Activated CD8-positive, alpha-beta T cell treated with anti-CD3 and anti-CD28 coated beads, Interleukin-2, amount 10 ng/mL, durations not matched to agents 7 days and 5 days (primary cell): ENCODE data around the gene ZNF846. TPM values are rescaled to one million over a fixed set of nuclear protein-coding genes. Genes with fewer than 3 reads are reported as not detected.
A peak's percentile ranks its signal among the peaks of the same experiment; 100 is the strongest.
"Not testable (repeated sequence)": the region's sequence is repeated elsewhere in the genome, so short reads cannot be mapped to it uniquely, and the experiment has no call there.

Experiments used
- ATAC-seq: fragments of 150-1000 bp; cut with Tn5 transposase; one replicate; pipeline ENCODE4 v1.10.0; 2021; ENCODE audit warnings: moderate library complexity
- CTCF ChIA-PET: fragments of 350-600 bp; sonication (Branson Sonifier 250); formaldehyde crosslinking; loops from one replicate; lab custom pipeline; 2021; ENCODE audit warnings: antibody characterized with exemption; lab: Charles Lee
- POLR2A ChIA-PET: fragments of 350-600 bp; sonication (Branson Sonifier 250); formaldehyde crosslinking; loops from one replicate; lab custom pipeline; 2021; ENCODE audit warnings: antibody characterized with exemption; lab: Charles Lee
- DNase-seq: peaks from one replicate; pipeline ENCODE4 v3.0.0-alpha.2; 2020
- H3K27ac Mint-ChIP-seq: one replicate; pipeline ENCODE4 v1.8.0; 2021; ENCODE audit warnings: mild to moderate bottlenecking, mixed read lengths
- H3K27me3 Mint-ChIP-seq: one replicate; pipeline ENCODE4 v1.8.0; 2021; ENCODE audit warnings: low read depth, mixed read lengths
- H3K36me3 Mint-ChIP-seq: one replicate; pipeline ENCODE4 v1.8.0; 2021; ENCODE audit warnings: low read depth, mixed read lengths
- H3K4me1 Mint-ChIP-seq: one replicate; pipeline ENCODE4 v1.8.0; 2021; ENCODE audit warnings: low read depth, mixed read lengths
- H3K4me3 Mint-ChIP-seq: one replicate; pipeline ENCODE4 v1.8.0; 2021; ENCODE audit warnings: mild to moderate bottlenecking, mixed read lengths
- H3K9me3 Mint-ChIP-seq: one replicate; pipeline ENCODE4 v1.8.0; 2022; ENCODE audit warnings: mixed read lengths; ENCODE audit not compliant: insufficient read depth
- total RNA-seq, 2 experiments: library from RNA; stranded (reverse); gene quantifications; one replicate each; pipeline ENCODE4 v1.2.3, GENCODE V29; 2021

Gene ZNF846
- total RNA-seq, 2 experiments from 2014 or later, result 9.4 to 12.5 TPM

DNA sequence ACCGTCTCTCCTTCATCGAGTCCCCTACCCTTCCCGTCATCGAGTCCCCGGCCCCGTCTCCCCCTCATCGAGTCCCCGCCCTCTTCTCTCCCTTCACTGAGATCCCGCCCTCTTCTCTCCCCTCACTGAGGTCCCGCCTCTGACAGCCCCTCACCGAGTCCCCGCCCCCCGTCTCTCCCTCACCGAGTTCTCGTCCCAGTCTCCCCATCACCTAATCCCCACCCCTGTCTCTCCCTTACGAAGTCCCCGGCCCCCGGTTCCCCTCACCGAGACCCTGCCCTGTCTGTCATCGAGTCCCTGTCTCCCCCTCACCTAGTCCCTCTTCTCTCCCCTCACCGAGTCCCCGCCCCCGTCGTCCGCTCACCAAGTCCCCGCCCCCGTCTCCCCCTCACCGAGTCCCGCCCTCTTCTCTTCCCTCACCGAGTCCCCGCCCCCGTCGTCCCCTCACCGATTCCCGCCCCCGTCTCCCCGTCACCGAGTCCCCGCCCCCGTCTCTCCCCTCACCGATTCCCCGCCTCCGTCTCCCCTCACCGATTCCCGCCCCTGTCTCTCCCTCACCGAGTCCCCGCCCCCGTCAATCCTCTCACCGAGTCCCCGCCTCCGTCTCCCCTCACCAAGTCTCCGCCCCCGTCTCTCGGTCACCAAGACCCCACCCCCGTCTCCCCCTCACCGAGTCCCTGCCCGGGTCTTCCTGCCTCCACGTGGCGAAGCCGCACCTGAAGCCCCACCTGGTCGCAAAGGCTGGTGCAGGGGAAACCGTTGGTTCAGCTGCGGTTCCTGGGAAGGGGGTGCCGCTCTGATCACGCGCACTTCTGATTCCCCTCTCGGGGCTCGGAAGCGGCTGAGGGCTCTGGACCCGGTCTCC, 23.9 kb upstream of the ZNF846 start:
- Mint-ChIP-seq H3K4me1 (peaks cover 28% of the 10 kb centered on the region), H3K4me3 (peak overlapping the region; percentile 77), H3K36me3 (peaks cover 4% of the 10 kb centered on the region), H3K9me3 (no peaks in the 10 kb centered on the region), H3K27ac (peak overlapping the region; percentile 90), H3K27me3 (no peaks in the 10 kb centered on the region)
- CTCF ChIA-PET, result interaction anchor here (1.5 to 1.6 kb wide), 2 partner anchors 167 to 206 kb away, joined by 4 to 8 read pairs; no protein-coding TSS in a partner anchor
- ATAC-seq, result peak; percentile 59
- POLR2A ChIA-PET, result interaction anchor here (1.4 to 1.5 kb wide), 2 partner anchors 24 to 208 kb away, joined by 3 to 5 read pairs; partner anchors contain the start of gene ZNF846
- DNase-seq, result peak; percentile 94

DNA sequence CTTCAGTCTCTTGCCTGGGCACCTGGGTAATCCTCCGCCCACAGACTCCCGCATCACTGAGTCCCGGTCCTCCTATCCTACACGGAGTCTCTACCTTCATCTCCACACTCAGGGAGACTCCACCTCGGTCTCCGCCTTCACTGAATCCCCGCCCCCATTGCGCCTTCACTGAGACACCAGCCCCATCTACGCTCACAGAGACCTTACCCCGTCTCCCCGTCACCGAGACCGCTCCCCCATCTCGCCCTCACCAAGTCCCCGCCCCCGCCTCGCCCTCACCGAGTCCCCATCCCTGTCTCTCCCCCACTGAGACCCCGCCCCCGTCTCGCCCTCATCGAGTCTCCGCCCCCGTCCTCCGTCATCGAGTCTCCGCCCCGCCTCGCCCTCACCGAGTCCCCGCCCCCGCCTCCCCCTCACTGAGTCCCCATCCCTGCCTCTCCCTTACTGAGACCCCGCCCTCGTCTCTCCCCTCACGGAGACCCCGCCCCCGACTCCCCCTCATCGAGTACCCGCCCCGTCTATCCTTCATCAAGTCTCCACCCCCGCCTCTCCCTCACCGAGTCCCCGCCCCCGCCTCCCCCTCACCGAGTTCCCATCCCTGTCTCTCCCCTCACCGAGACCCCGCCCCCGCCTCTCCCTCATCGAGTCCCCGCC, 23.1 kb upstream of the ZNF846 start:
- POLR2A ChIA-PET, result no interaction called here
- CTCF ChIA-PET, result interaction anchor here (1.0 kb wide), 1 partner anchor 169 kb away, joined by 4 read pairs; no protein-coding TSS in a partner anchor
- peaks cover 33% of the 10 kb centered on the region for H3K4me1 Mint-ChIP-seq
- H3K4me3 Mint-ChIP-seq, result peak overlapping the region; percentile 77
- H3K36me3 Mint-ChIP-seq, result peaks cover 4% of the 10 kb centered on the region
- DNase-seq, result peak; percentile 96
- peak overlapping the region; percentile 90 for H3K27ac Mint-ChIP-seq
- H3K9me3 Mint-ChIP-seq, result no peaks in the 10 kb centered on the region
- no peaks in the 10 kb centered on the region for H3K27me3 Mint-ChIP-seq
- peak; percentile 68 for ATAC-seq

DNA sequence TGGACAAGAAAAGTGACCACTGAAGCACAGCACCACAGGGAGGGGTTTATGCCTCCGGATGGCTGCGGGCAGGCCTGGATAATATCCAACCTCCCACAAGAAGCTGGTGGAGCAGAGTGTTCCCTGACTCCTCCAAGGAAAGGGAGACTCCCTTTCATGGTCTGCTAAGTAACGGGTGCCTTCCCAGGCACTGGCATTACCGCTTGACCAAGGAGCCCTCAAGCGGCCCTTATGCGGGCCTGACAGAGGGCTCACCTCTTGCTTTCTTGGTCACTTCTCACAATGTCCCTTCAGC, 22.5 kb upstream of the ZNF846 start:
- Mint-ChIP-seq H3K4me1 (peaks cover 29% of the 10 kb centered on the region), H3K4me3 (peak overlapping the region; percentile 77)
- H3K36me3 Mint-ChIP-seq, H3K9me3 Mint-ChIP-seq, DNase-seq, POLR2A ChIA-PET, H3K27me3 Mint-ChIP-seq, H3K27ac Mint-ChIP-seq, ATAC-seq: not testable (repeated sequence)
- CTCF ChIA-PET, result interaction anchor here (1.0 kb wide), 2 partner anchors 165 to 168 kb away, joined by 4 to 6 read pairs; no protein-coding TSS in a partner anchor

DNA sequence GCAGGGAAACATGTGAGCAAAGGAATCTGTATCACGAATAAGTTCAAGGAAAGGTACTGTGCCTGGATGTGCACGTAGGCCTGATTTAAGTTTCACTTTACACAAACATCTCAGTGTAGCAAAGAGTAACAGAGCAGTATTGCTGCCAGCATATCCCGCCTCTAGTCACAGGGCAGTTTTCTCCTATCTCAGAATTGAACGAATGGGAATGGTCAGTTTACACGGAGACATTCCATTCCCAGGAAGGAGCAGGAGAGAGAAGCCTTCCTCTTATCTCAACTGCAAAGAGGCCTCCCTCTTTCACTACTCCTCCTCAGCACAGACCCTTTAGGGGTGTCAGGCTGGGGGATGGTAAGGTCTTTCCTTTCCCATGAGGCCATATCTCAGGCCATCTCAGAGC, 21.0 kb upstream of the ZNF846 start:
- ATAC-seq, H3K9me3 Mint-ChIP-seq, CTCF ChIA-PET, DNase-seq, POLR2A ChIA-PET, H3K27ac Mint-ChIP-seq, H3K36me3 Mint-ChIP-seq, H3K4me3 Mint-ChIP-seq, H3K27me3 Mint-ChIP-seq: not testable (repeated sequence)
- H3K4me1 Mint-ChIP-seq, result peaks cover 35% of the 10 kb centered on the region

DNA sequence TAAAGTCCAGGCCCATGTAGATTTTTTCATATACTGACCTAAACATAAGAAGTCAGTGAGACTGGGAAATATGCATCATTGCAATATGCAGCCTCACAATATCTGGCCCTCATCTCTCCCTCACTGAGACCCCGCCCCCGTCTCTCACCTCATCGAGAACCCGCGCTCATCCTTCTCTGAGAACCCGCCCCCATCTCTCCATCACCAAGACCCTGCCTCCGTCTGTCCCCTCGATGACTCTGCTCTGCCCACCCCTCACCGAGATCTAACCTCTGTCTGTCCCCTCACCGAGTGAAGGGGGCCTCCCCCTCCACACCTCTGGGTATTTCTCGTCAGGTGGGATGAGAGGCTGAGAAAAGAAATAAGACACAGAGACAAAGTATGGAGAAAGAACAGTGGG, 20.5 kb upstream of the ZNF846 start:
- ATAC-seq (no peak), DNase-seq (no peak)
- H3K27me3 Mint-ChIP-seq, result no peaks in the 10 kb centered on the region
- CTCF ChIA-PET, result interaction anchor here (2.6 kb wide), 1 partner anchor 163 kb away, joined by 12 read pairs; no protein-coding TSS in a partner anchor
- POLR2A ChIA-PET, result interaction anchor here (1.0 to 1.1 kb wide), 2 partner anchors 21 to 168 kb away, joined by 5 read pairs; partner anchors contain the start of genes ZNF561 and ZNF846
- no peaks in the 10 kb centered on the region for H3K9me3 Mint-ChIP-seq
- H3K27ac Mint-ChIP-seq, result no peak overlapping the region
- no peak overlapping the region for H3K4me3 Mint-ChIP-seq
- peaks cover 5% of the 10 kb centered on the region for H3K36me3 Mint-ChIP-seq
- H3K4me1 Mint-ChIP-seq, result peaks cover 40% of the 10 kb centered on the region

DNA sequence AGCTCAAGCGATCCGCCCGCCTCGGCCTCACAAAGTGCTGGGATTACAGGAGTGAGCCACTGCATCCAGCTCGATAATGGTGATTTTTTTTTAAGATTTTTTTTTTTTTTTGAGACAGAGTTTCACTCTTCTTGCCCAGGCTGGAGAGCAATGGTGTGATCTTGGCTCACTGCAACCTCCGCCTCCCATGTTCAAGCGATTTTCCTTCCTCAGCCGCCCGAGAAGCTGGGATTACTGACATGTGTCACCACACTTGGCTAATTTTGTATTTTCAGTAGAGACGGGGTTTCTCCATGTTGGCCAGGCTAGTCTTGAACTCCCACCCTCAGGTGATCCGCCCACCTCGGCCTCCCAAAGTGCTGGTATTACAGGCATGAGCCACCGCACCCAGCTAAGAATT, 20.1 kb upstream of the ZNF846 start:
- ChIA-PET POLR2A (interaction anchor here (0.8 to 1.1 kb wide), 3 partner anchors 20 to 167 kb away, joined by 4 to 5 read pairs (median 5); partner anchors contain the start of genes ZNF561 and ZNF846), CTCF (interaction anchor here (2.6 kb wide), 1 partner anchor 163 kb away, joined by 12 read pairs; no protein-coding TSS in a partner anchor)
- H3K27ac Mint-ChIP-seq, H3K9me3 Mint-ChIP-seq, H3K36me3 Mint-ChIP-seq, DNase-seq, H3K27me3 Mint-ChIP-seq, H3K4me3 Mint-ChIP-seq, ATAC-seq: not testable (repeated sequence)
- peaks cover 42% of the 10 kb centered on the region for H3K4me1 Mint-ChIP-seq

DNA sequence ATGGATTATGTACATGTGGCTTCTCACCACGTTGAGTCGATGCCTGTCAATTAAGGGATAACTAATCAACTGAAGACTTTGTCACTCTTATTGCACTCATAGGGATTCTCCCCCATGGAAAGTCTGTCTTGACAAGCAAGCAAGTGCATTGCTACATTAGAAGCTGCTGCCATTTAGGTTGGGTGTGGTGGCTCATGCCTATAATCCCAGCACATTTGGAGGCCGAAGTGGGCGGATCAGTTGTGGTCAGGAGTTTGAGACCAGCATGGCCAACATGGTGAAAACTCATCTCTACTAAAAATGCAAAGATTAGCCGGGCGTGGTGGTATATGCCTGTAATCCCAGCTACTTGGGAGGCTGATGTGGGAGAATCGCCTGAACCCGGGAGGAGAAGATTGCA, 18.3 kb upstream of the ZNF846 start:
- no peak for ATAC-seq
- no peaks in the 10 kb centered on the region for H3K9me3 Mint-ChIP-seq
- peaks cover 41% of the 10 kb centered on the region for H3K4me1 Mint-ChIP-seq
- H3K27ac Mint-ChIP-seq, result peak overlapping the region; percentile 99
- ChIA-PET POLR2A (interaction anchor here (0.9 kb wide), 1 partner anchor 18 kb away, joined by 3 read pairs; no protein-coding TSS in a partner anchor), CTCF (interaction anchor here (2.6 kb wide), 1 partner anchor 161 kb away, joined by 12 read pairs; no protein-coding TSS in a partner anchor)
- H3K36me3 Mint-ChIP-seq, result peaks cover 4% of the 10 kb centered on the region
- no peak for DNase-seq
- H3K4me3 Mint-ChIP-seq, result peak overlapping the region; percentile 69
- H3K27me3 Mint-ChIP-seq, result no peaks in the 10 kb centered on the region

DNA sequence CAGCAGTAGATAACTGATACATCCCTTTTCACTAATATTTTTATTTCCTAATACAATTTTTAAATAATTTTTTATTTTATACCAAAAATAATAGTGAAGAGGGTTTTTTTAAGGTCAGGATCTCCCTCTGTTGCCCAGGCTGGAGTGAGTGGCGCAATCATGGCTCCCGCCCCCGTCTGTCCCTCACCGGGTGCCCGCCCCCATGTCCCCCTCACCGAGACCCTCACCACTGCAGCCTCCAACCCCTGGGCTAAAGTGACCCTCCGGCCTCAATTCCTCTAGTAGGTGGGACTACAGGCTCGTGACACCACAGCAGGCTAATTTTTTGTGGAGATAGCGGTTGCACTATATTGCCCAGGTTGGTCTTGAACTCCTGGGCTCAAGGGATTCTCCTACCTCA, 17.8 kb upstream of the ZNF846 start:
- ChIA-PET POLR2A (no interaction called here), CTCF (interaction anchor here (2.6 kb wide), 1 partner anchor 160 kb away, joined by 12 read pairs; no protein-coding TSS in a partner anchor)
- Mint-ChIP-seq H3K4me1 (peaks cover 39% of the 10 kb centered on the region), H3K4me3 (peak overlapping the region; percentile 92), H3K36me3 (peaks cover 4% of the 10 kb centered on the region), H3K9me3 (no peaks in the 10 kb centered on the region), H3K27ac (peak overlapping the region; percentile 99), H3K27me3 (no peaks in the 10 kb centered on the region)
- ATAC-seq (no peak), DNase-seq (no peak)

DNA sequence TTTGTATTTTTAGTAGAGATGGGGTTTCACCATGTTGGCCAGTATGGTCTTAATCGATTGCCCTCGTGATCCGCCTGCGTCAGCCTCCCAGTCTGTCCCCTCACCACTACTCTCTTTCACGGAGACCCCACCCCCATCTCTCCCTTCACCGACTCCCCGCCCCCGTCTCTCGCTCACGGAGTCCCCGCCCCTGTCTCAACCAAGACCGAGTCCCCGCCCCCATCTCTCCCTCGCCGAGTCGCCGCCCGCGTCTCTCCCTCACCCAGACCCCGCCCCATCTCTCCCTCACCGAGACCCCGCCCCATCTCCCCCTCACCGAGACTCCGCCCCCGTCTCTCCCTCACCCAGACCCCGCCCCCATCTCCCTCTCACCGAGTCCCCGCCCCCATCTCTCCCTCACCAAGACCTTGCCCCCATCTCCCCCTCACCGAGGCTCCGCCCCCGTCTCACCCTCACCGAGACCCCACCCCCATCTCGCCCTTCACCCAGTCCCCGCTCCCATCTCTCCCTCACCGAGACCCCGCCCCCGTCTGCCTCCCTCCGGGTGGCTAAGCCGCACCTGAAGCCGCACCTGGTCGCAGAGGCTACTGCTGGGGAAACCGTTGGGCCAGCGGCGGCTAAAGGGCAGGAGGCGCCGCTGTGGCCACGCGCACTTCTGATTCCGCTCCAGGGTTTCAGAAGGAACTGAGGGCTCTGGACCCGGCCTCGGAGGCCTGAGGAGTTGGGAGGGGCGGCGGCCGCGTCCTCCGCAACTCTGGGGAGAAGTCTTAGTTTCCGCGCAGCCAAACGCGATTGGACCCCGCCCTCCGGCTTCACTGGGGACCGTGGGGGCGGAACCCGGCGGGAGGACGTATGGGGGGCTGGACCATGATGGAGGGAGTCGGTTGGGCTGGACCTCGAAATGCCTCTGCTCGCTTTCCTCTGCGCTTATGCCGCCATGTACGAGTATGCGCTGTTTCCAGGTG, 17.1 kb upstream of the ZNF846 start:
- CTCF ChIA-PET, result no interaction called here
- H3K36me3 Mint-ChIP-seq, result peaks cover 7% of the 10 kb centered on the region
- peaks cover 37% of the 10 kb centered on the region for H3K4me1 Mint-ChIP-seq
- no peaks in the 10 kb centered on the region for H3K27me3 Mint-ChIP-seq
- POLR2A ChIA-PET, result interaction anchor here (1.3 kb wide), 1 partner anchor 17 kb away, joined by 5 read pairs; the partner anchor contains the start of gene ZNF846
- H3K4me3 Mint-ChIP-seq, result peak overlapping the region; percentile 92
- peak; percentile 99 for DNase-seq
- peak overlapping the region; percentile 99 for H3K27ac Mint-ChIP-seq
- H3K9me3 Mint-ChIP-seq, result no peaks in the 10 kb centered on the region
- peak; percentile 88 for ATAC-seq

DNA sequence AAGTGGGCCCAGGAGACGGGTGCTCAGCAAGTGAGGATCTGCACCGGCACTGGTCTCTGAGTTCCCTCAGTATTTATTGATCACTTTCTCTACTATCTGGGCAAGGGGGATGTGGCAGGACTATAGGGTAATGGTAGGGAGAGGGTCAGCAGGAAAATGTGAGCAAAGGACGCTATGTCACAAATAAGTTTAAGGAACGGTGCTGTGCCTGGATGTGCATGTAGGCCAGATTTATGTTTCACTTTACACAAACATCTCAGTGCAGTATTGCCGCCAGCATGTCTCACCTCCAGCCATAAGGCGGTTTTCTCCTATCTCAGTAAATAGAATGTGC, 15.6 kb upstream of the ZNF846 start:
- CTCF ChIA-PET, H3K9me3 Mint-ChIP-seq, H3K36me3 Mint-ChIP-seq, ATAC-seq, POLR2A ChIA-PET, H3K27me3 Mint-ChIP-seq, DNase-seq: not testable (repeated sequence)
- peak overlapping the region; percentile 99 for H3K27ac Mint-ChIP-seq
- H3K4me3 Mint-ChIP-seq, result peak overlapping the region; percentile 92
- peaks cover 30% of the 10 kb centered on the region for H3K4me1 Mint-ChIP-seq

DNA sequence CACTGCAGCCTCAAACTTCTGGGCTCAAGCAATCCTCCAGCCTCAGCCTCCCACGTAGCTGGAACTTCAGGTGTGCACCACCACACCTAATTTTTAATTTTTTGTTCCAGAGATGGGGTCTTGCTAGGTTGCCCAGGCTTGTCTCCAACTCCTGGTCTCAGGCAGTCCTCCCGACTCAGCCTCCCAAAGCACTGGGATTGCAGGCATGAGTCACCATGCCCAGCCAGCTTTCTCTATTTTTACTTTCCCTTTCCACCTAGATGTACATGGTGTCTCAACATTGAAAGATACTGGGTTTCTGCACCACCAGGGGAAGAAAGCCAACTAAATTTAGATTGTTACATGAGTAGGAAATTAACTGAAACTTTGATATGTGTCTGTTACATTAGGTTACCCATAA, 13.8 kb upstream of the ZNF846 start:
- peaks cover 9% of the 10 kb centered on the region for H3K9me3 Mint-ChIP-seq
- H3K36me3 Mint-ChIP-seq, result peaks cover 13% of the 10 kb centered on the region
- CTCF ChIA-PET, result no interaction called here
- H3K4me1 Mint-ChIP-seq, result peaks cover 30% of the 10 kb centered on the region
- H3K27me3 Mint-ChIP-seq, result no peaks in the 10 kb centered on the region
- POLR2A ChIA-PET, result no interaction called here
- ATAC-seq, result no peak
- H3K27ac Mint-ChIP-seq, result no peak overlapping the region
- no peak overlapping the region for H3K4me3 Mint-ChIP-seq
- no peak for DNase-seq
